A549 (cell line): ENCODE measurements around the gene MYO18A.

ENCODE experiments used
- CBX2 ChIP-seq: fragments of 200-600 bp; sonication (generic); IDR thresholded peaks from 2 replicates; pipeline ENCODE4 v1.6.1; 2016; ENCODE audit warnings: low read depth, mild to moderate bottlenecking, borderline replicate concordance
- CTCF ChIP-seq: fragments of >200 bp; sonication (Bioruptor Twin); formaldehyde crosslinking; IDR thresholded peaks from 3 replicates; pipeline ENCODE4 v1.5.1; 2016
- EHMT2 ChIP-seq: fragments of 200-600 bp; sonication (generic); IDR thresholded peaks from 2 replicates; pipeline ENCODE4 v1.6.1; 2016; ENCODE audit warnings: antibody characterized with exemption, low read depth, mild to moderate bottlenecking, moderate library complexity
- HMGXB4 ChIP-seq: fragments of 250-450 bp; sonication (Bioruptor Pico); IDR thresholded peaks from 2 replicates; pipeline ENCODE4 v1.5.0; 2021; ENCODE audit warnings: mild to moderate bottlenecking, moderate library complexity, borderline replicate concordance
- MAFK ChIP-seq: fragments of 450-650 bp; IDR thresholded peaks from 2 replicates; pipeline ENCODE4 v1.6.1; 2014; ENCODE audit not compliant: partially characterized antibody
- POLR2A ChIP-seq: IDR thresholded peaks from 2 replicates; pipeline ENCODE4 v1.6.1; 2012; ENCODE audit warnings: mild to moderate bottlenecking, low read length
- RAD21 ChIP-seq, 2 experiments: fragments of >200 bp in 1 of 2; sonication (Bioruptor Twin) in 1 of 2; formaldehyde crosslinking in 1 of 2; IDR thresholded peaks in 1 of 2; conservative IDR thresholded peaks in 1 of 2; 2 replicates in 1 of 2; 3 replicates in 1 of 2; pipeline ENCODE4 v1.6.1; 2012 to 2018; ENCODE audit warnings: inconsistent platforms in 1 of 2
- ZFP36 ChIP-seq: fragments of 450-650 bp; IDR thresholded peaks from 2 replicates; pipeline ENCODE4 v1.6.1; 2014; ENCODE audit warnings: borderline replicate concordance; ENCODE audit not compliant: partially characterized antibody
- TF ChIP-seq, protein P1 (sequence below): fragments of 450-650 bp; IDR thresholded peaks from 2 replicates; pipeline ENCODE4 v1.6.1; 2014; ENCODE audit warnings: antibody characterized with exemption

GRCh38 chr17:29194669-29195068 lies 14.5 kb upstream of the MYO18A start:
- TF ChIP-seq CTCF: no peak
- TF ChIP-seq POLR2A: no peak
- TF ChIP-seq CBX2: no peak
- no peak for TF ChIP-seq RAD21 (conservative IDR thresholded peaks at IDR 0.05 in 1 of 2, IDR thresholded peaks at IDR 0.05 in 1 of 2)
- no peak for TF ChIP-seq HMGXB4 (CRISPR knock-in tag)
- TF ChIP-seq EHMT2: no peak
- TF ChIP-seq, protein P1, sequence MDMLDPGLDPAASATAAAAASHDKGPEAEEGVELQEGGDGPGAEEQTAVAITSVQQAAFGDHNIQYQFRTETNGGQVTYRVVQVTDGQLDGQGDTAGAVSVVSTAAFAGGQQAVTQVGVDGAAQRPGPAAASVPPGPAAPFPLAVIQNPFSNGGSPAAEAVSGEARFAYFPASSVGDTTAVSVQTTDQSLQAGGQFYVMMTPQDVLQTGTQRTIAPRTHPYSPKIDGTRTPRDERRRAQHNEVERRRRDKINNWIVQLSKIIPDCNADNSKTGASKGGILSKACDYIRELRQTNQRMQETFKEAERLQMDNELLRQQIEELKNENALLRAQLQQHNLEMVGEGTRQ: no peak
- no peak for TF ChIP-seq MAFK
- no peak for TF ChIP-seq ZFP36
